RWPE2 (cell line): ENCODE data around the gene GK2.

Experiments
- ATAC-seq: fragments of 200-7000 bp; cut with Tn5 transposase; 3 replicates; pipeline ENCODE4 v1.9.1; 2021; ENCODE audit warnings: low read depth
- DNase-seq: peaks from one replicate; pipeline ENCODE4 v3.0.0-alpha.2; 2020; ENCODE audit warnings: low spot score
- H3K27ac ChIP-seq: fragments of 450-650 bp; 2 replicates; pipeline ENCODE4 v1.5.1; 2017; ENCODE audit warnings: mild to moderate bottlenecking; ENCODE audit not compliant: poor library complexity, severe bottlenecking
- H3K27me3 ChIP-seq: fragments of 250-450 bp; sonication (Bioruptor Pico); 2 replicates; pipeline ENCODE4 v1.5.1; 2021; ENCODE audit warnings: mild to moderate bottlenecking, moderate library complexity; ENCODE audit not compliant: insufficient read depth, poor library complexity, severe bottlenecking
- H3K36me3 ChIP-seq: fragments of 250-450 bp; sonication (Bioruptor Pico); 2 replicates; pipeline ENCODE4 v1.5.1; 2020; ENCODE audit warnings: low read depth, mild to moderate bottlenecking, moderate library complexity
- H3K4me1 ChIP-seq: fragments of 250-450 bp; sonication (Bioruptor Pico); 2 replicates; pipeline ENCODE4 v1.5.1; 2021; ENCODE audit warnings: mild to moderate bottlenecking, moderate library complexity; ENCODE audit not compliant: insufficient read depth, poor library complexity, severe bottlenecking
- H3K4me3 ChIP-seq: fragments of 250-450 bp; sonication (Bioruptor Pico); 2 replicates; pipeline ENCODE4 v1.5.1; 2021; ENCODE audit warnings: mild to moderate bottlenecking, moderate library complexity; ENCODE audit not compliant: severe bottlenecking
- H3K9me3 ChIP-seq: fragments of 250-450 bp; sonication (Bioruptor Pico); 2 replicates; pipeline ENCODE4 v1.5.1; 2021; ENCODE audit warnings: mild to moderate bottlenecking, moderate library complexity; ENCODE audit not compliant: severe bottlenecking
- CTCF ChIP-seq: fragments of 450-650 bp; IDR thresholded peaks from one replicate; pipeline ENCODE4 v1.5.1; 2017; ENCODE audit warnings: mild to moderate bottlenecking, moderate library complexity; ENCODE audit not compliant: poor library complexity, severe bottlenecking

GK2 gene

GRCh38 chr4:79396794-79397193, 11.2 kb downstream of the GK2 start:
- DNase-seq (no peak), ATAC-seq (no peak)
- Histone ChIP-seq H3K27me3 (no peaks in the 10 kb centered on the region), H3K4me1 (no peaks in the 10 kb centered on the region), H3K4me3 (no peak overlapping the region), H3K27ac (no peak overlapping the region), H3K36me3 (no peaks in the 10 kb centered on the region), H3K9me3 (no peaks in the 10 kb centered on the region)
- TF ChIP-seq CTCF, result no peak

- TF ChIP-seq CTCF, result no peak
- Histone ChIP-seq H3K4me3 (no peak overlapping the region), H3K27me3 (no peaks in the 10 kb centered on the region), H3K9me3 (no peaks in the 10 kb centered on the region), H3K4me1 (no peaks in the 10 kb centered on the region), H3K27ac (no peak overlapping the region), H3K36me3 (no peaks in the 10 kb centered on the region)
- DNase-seq (no peak), ATAC-seq (no peak)
Measured at GRCh38 chr4:79395841-79396240, 12.2 kb downstream of the GK2 start.

- H3K4me3 ChIP-seq, result no peak overlapping the region
- DNase-seq (no peak), ATAC-seq (no peak)
- no peaks in the 10 kb centered on the region for H3K36me3 ChIP-seq
- no peak overlapping the region for H3K27ac ChIP-seq
- no peak for TF ChIP-seq CTCF
- H3K4me1 ChIP-seq, result no peaks in the 10 kb centered on the region
- H3K27me3 ChIP-seq, result no peaks in the 10 kb centered on the region
- no peaks in the 10 kb centered on the region for H3K9me3 ChIP-seq
Measured at GRCh38 chr4:79390890-79391289, 17.1 kb downstream of the GK2 start.

- Histone ChIP-seq H3K4me1 (no peaks in the 10 kb centered on the region), H3K36me3 (no peaks in the 10 kb centered on the region), H3K27ac (no peak overlapping the region), H3K4me3 (no peak overlapping the region), H3K27me3 (no peaks in the 10 kb centered on the region), H3K9me3 (no peaks in the 10 kb centered on the region)
- no peak for TF ChIP-seq CTCF
- DNase-seq (no peak), ATAC-seq (no peak)
Measured at GRCh38 chr4:79385641-79386040, 22.4 kb downstream of the GK2 start.

- H3K9me3 ChIP-seq, result no peaks in the 10 kb centered on the region
- no peak for ATAC-seq
- no peaks in the 10 kb centered on the region for H3K4me1 ChIP-seq
Measured at GRCh38 chr4:79381161-79381560, 26.9 kb downstream of the GK2 start.

More at GRCh38 chr4:79381161-79381560, 26.9 kb downstream of the GK2 start:
- no peak for TF ChIP-seq CTCF
- H3K36me3 ChIP-seq, result no peaks in the 10 kb centered on the region
- no peaks in the 10 kb centered on the region for H3K27me3 ChIP-seq
- DNase-seq, result no peak
- no peak overlapping the region for H3K27ac ChIP-seq
- H3K4me3 ChIP-seq, result no peak overlapping the region
